MCF 10A (cell line): ENCODE results near the gene IPO9. TPM values are rescaled to one million over a fixed set of nuclear protein-coding genes. Genes with fewer than 3 reads are reported as not detected.

Experiments
- BruUV-seq: library from RNA; stranded (reverse); fragments of 400-500 nt; replicated peaks from 2 replicates; lab custom pipeline; 2021; lab: Mats Ljungman, UMichigan
- CTCF ChIA-PET: fragments of 300-600 bp; sonication (Branson Sonifier 250); formaldehyde crosslinking; extraction: SDS; loops from one replicate; lab custom pipeline; 2021; ENCODE audit warnings: antibody characterized with exemption, inconsistent platforms; lab: Yijun Ruan, JAX
- POLR2A ChIA-PET: fragments of 300-600, 350-650 bp; sonication (Branson Sonifier 250); formaldehyde crosslinking; extraction: SDS; loops from one replicate; lab custom pipeline; 2020; ENCODE audit warnings: antibody characterized with exemption, inconsistent platforms; lab: Yijun Ruan, JAX
- DNase-seq: peaks from one replicate; pipeline ENCODE4 v3.0.0-alpha.2; 2018; ENCODE audit not compliant: unreplicated experiment
- H3K27ac Mint-ChIP-seq: one replicate; pipeline ENCODE4 v1.8.0; 2022; ENCODE audit warnings: mild to moderate bottlenecking, low read depth, mixed read lengths; ENCODE audit not compliant: unreplicated experiment
- H3K27me3 Mint-ChIP-seq: one replicate; pipeline ENCODE4 v1.8.0; 2022; ENCODE audit warnings: mixed read lengths; ENCODE audit not compliant: insufficient read depth, unreplicated experiment
- H3K36me3 Mint-ChIP-seq: one replicate; pipeline ENCODE4 v1.8.0; 2022; ENCODE audit warnings: mild to moderate bottlenecking, moderate library complexity, mixed read lengths; ENCODE audit not compliant: insufficient read depth, unreplicated experiment
- H3K4me1 Mint-ChIP-seq: one replicate; pipeline ENCODE4 v1.8.0; 2022; ENCODE audit warnings: mixed read lengths; ENCODE audit not compliant: insufficient read depth, unreplicated experiment
- H3K4me3 Mint-ChIP-seq: one replicate; pipeline ENCODE4 v1.8.0; 2022; ENCODE audit warnings: mild to moderate bottlenecking, moderate library complexity, mixed read lengths; ENCODE audit not compliant: unreplicated experiment
- H3K9me3 Mint-ChIP-seq: one replicate; pipeline ENCODE4 v1.8.0; 2022; ENCODE audit warnings: mixed read lengths; ENCODE audit not compliant: unreplicated experiment
- intact Hi-C: fragments of 100-400 bp; cut with micrococcal nuclease; formaldehyde crosslinking; loops from 2 replicates; pipeline ENCODE4 v1.14.1; 2022
- total RNA-seq: library from RNA; stranded (reverse); gene quantifications from 2 replicates; pipeline ENCODE4 v1.2.3, GENCODE V29; 2022
- TF ChIP-seq, protein P1 (sequence below): fragments of 200-600 bp; IDR thresholded peaks from one replicate; pipeline ENCODE4 v1.8.0; 2022; ENCODE audit warnings: antibody characterized with exemption, mild to moderate bottlenecking; ENCODE audit not compliant: unreplicated experiment

IPO9 gene
- total RNA-seq, 1 experiment from 2014 or later: 117 TPM

DNA sequence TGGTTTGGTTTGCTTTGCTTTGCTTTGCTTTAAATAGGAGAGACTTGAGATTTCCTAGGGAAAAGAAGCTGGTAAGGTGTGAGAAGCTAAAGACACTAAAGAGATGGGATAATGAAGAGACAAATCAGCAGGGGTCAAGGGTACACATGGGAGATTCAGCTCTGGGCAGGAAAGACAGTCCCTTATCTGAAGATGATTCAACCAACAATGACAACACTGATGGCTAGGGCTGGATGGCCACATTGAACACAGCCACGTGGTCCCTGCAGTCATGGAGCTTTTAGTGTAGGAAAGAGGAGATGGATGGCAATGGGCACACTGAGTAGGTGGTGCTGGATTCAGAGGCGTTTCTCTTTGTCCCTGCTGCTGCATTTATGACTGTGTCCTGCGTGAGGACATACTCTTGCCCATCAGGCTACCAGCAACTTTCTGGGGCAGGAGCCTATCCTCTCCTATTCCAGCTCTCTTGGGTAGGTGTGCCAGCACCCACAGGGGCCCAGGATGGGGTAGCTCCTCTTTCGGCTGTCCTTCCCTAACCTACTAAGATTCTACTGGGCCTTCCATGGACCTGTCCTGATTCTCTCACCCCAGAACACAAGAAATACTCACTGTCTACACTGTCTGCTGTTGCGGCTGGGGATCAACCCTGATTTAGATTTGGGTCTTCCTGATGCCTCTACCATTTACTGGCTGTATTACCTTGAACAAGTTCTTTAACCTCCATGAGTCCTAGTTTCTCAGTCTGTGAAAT is 58.3 kb downstream of the IPO9 start:
- no peak for DNase-seq
- no peaks in the 10 kb centered on the region for H3K9me3 Mint-ChIP-seq
- CTCF ChIA-PET: interaction anchor here (0.6 to 12.1 kb wide), 18 partner anchors 8 to 1133 kb away, joined by 3 to 160 read pairs (median 3); partner anchors contain the start of genes RNPEP and TIMM17A
- H3K36me3 Mint-ChIP-seq: no peaks in the 10 kb centered on the region
- peak overlapping the region; percentile 77 for H3K4me3 Mint-ChIP-seq
- H3K4me1 Mint-ChIP-seq: peaks cover 33% of the 10 kb centered on the region
- POLR2A ChIA-PET: interaction anchor here (0.6 to 2.9 kb wide), 9 partner anchors 9 to 454 kb away, joined by 3 to 13 read pairs (median 5); partner anchors contain the start of genes RNPEP and TIMM17A
- TF ChIP-seq, protein P1, sequence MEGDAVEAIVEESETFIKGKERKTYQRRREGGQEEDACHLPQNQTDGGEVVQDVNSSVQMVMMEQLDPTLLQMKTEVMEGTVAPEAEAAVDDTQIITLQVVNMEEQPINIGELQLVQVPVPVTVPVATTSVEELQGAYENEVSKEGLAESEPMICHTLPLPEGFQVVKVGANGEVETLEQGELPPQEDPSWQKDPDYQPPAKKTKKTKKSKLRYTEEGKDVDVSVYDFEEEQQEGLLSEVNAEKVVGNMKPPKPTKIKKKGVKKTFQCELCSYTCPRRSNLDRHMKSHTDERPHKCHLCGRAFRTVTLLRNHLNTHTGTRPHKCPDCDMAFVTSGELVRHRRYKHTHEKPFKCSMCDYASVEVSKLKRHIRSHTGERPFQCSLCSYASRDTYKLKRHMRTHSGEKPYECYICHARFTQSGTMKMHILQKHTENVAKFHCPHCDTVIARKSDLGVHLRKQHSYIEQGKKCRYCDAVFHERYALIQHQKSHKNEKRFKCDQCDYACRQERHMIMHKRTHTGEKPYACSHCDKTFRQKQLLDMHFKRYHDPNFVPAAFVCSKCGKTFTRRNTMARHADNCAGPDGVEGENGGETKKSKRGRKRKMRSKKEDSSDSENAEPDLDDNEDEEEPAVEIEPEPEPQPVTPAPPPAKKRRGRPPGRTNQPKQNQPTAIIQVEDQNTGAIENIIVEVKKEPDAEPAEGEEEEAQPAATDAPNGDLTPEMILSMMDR: no peak
- no peaks in the 10 kb centered on the region for H3K27me3 Mint-ChIP-seq
- no TSS peak for BruUV-seq
- intact Hi-C loops: loop anchor here (10.0 kb wide), 1 partner anchor 172 kb away; no protein-coding TSS in a partner anchor
- H3K27ac Mint-ChIP-seq: no peak overlapping the region

DNA sequence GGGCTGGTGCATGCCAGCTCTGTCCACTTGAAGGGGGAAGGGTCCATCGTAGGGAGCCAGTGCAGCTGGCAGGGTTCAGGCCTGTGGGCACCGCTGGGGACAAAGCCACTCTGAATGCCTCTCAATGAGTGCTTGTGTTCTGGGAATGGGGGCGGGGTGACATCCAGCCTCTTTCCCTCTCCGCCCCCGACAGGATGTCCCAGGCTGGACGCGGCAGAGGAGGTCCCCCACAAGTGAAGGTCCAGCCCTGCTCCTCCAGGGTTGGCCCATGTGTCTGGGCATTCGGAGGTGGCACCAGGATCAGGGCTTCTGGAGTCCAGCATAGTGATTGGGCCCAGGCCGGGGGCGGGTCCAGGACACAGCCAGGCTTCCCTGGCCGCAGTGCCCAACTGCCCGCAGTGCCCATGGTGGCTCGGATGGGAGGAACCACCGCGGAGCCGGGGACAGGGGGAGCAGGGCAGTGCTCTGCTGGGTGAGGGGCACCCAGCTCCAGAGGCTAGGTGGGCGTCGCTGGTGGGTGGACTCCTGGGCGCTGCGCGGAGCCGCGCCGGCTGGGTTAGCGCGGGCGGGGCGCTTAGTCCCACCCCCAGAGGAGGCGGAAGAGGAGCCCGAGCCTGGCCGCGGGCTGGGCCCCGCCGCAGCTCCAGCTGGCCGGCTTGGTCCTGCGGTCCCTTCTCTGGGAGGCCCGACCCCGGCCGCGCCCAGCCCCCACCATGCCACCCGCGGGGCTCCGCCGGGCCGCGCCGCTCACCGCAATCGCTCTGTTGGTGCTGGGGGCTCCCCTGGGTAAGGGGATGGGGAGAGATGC is 59.5 kb downstream of the IPO9 start, which contains the start of gene SHISA4:
TSS of gene SHISA4 (plus strand) at position 617 of the 808 bp plus-strand sequence. CDS start at position 714, 97 bp downstream.
- Mint-ChIP-seq H3K9me3 (no peaks in the 10 kb centered on the region), H3K36me3 (no peaks in the 10 kb centered on the region), H3K4me3 (peak within 1 kb of the TSS; percentile 77), H3K4me1 (peaks cover 21% of the 10 kb centered on the region), H3K27me3 (no peaks in the 10 kb centered on the region), H3K27ac (peak within 1 kb of the TSS; percentile 21)
- CTCF ChIA-PET: interaction anchor here (0.6 to 22.4 kb wide), 8 partner anchors 7 to 1442 kb away, joined by 3 to 882 read pairs (median 5); partner anchors contain the start of gene TIMM17A
- DNase-seq: peak; percentile 77
- TF ChIP-seq, protein P1: no peak
- intact Hi-C loops: loop anchor here (10.0 kb wide), 1 partner anchor 174 kb away; no protein-coding TSS in a partner anchor
- no TSS peak for BruUV-seq
- POLR2A ChIA-PET: interaction anchor here (0.6 to 2.9 kb wide), 11 partner anchors 7 to 453 kb away, joined by 3 to 13 read pairs (median 4); partner anchors contain the start of gene RNPEP

DNA sequence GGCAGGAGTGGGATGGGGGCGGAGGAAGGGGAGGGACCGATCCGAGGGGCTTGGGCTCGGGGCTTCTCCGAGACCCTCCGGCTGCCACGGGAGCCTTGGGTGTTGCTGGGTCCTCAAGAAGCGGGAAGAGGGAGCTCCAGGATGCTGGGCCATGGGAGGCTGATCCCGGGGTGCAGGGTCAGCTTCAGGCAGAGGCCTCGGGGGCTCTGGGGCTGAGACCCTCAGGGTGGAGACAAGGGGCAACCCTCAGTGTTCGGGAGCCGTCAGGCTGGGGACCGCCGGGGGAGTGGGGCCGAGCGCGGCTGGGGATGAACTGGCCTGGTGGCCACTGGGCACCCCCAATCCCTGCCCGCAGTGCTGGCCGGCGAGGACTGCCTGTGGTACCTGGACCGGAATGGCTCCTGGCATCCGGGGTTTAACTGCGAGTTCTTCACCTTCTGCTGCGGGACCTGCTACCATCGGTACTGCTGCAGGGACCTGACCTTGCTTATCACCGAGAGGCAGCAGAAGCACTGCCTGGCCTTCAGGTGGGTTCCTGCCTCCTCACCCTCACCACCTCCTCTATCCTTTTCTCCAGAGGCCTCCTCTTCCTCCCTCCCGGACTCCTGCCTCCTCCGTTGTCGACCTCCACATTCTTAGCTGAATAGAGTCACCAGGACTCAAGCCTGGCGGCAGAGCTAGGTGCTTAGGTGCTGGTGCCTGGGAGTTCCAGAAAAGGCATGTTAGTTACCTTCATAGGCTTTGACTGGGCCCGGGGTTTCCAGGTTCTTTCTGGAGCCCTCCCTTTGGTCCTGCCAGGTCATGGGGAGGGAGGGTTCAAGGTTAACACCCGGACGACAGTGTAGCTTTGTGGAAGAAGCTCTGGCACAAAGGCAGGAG is 60.4 kb downstream of the IPO9 start:
- Mint-ChIP-seq H3K36me3 (no peaks in the 10 kb centered on the region), H3K9me3 (no peaks in the 10 kb centered on the region), H3K4me1 (peaks cover 13% of the 10 kb centered on the region), H3K27me3 (no peaks in the 10 kb centered on the region), H3K27ac (peak overlapping the region; percentile 21), H3K4me3 (peak overlapping the region; percentile 77)
- no peak for DNase-seq
- TF ChIP-seq, protein P1: no peak
- CTCF ChIA-PET: interaction anchor here (0.6 to 22.4 kb wide), 9 partner anchors 8 to 297 kb away, joined by 3 to 882 read pairs (median 5); partner anchors contain the start of gene TIMM17A
- POLR2A ChIA-PET: interaction anchor here (0.7 to 1.8 kb wide), 7 partner anchors 9 to 94 kb away, joined by 3 to 8 read pairs (median 4); no protein-coding TSS in a partner anchor
- BruUV-seq: no TSS peak
- intact Hi-C loops: loop anchor here (10.0 kb wide), 1 partner anchor 175 kb away; no protein-coding TSS in a partner anchor
